Calu3 (cell line): ENCODE results near the gene HAUS7. TPM values are rescaled to one million over a fixed set of nuclear protein-coding genes. Genes with fewer than 3 reads are reported as not detected.

Experiments used
- BruUV-seq: library from RNA; stranded (reverse); fragments of 400-500 nt; replicated peaks from 2 replicates; lab custom pipeline; 2021; lab: Mats Ljungman, UMichigan
- CTCF ChIA-PET: fragments of 300-600 bp; sonication (Branson Sonifier 250); formaldehyde crosslinking; loops from one replicate; lab custom pipeline; 2022; ENCODE audit warnings: antibody characterized with exemption; lab: Charles Lee
- DNase-seq: peaks from one replicate; pipeline ENCODE4 v3.0.0; 2022
- H3K27ac Mint-ChIP-seq: one replicate; pipeline ENCODE4 v1.8.0; 2022; ENCODE audit warnings: mixed read lengths; ENCODE audit not compliant: unreplicated experiment
- H3K27me3 Mint-ChIP-seq: one replicate; pipeline ENCODE4 v1.8.0; 2022; ENCODE audit warnings: mixed read lengths; ENCODE audit not compliant: unreplicated experiment
- H3K36me3 Mint-ChIP-seq: one replicate; pipeline ENCODE4 v1.8.0; 2022; ENCODE audit warnings: mild to moderate bottlenecking, moderate library complexity, mixed read lengths; ENCODE audit not compliant: insufficient read depth, unreplicated experiment
- H3K4me1 Mint-ChIP-seq: one replicate; pipeline ENCODE4 v1.8.0; 2022; ENCODE audit warnings: mild to moderate bottlenecking, low read depth, mixed read lengths; ENCODE audit not compliant: unreplicated experiment
- H3K4me3 Mint-ChIP-seq: one replicate; pipeline ENCODE4 v1.8.0; 2022; ENCODE audit warnings: mild to moderate bottlenecking, low read depth, moderate library complexity, mixed read lengths; ENCODE audit not compliant: unreplicated experiment
- H3K9me3 Mint-ChIP-seq: one replicate; pipeline ENCODE4 v1.8.0; 2022; ENCODE audit warnings: low read depth, mixed read lengths; ENCODE audit not compliant: unreplicated experiment
- CTCF ChIP-seq: fragments of 200-600 bp; IDR thresholded peaks from one replicate; pipeline ENCODE4 v1.8.0; 2022; ENCODE audit warnings: antibody characterized with exemption; ENCODE audit not compliant: unreplicated experiment
- intact Hi-C: fragments of 100-400 bp; cut with micrococcal nuclease; formaldehyde crosslinking; loops from one replicate; pipeline ENCODE4 v1.10.0; 2022; ENCODE audit not compliant: unreplicated experiment
- total RNA-seq: library from RNA; stranded (reverse); gene quantifications from 2 replicates; pipeline ENCODE4 v1.2.3, GENCODE V29; 2022

Gene HAUS7
- total RNA-seq, 1 experiment from 2014 or later, result 38.6 TPM

DNA sequence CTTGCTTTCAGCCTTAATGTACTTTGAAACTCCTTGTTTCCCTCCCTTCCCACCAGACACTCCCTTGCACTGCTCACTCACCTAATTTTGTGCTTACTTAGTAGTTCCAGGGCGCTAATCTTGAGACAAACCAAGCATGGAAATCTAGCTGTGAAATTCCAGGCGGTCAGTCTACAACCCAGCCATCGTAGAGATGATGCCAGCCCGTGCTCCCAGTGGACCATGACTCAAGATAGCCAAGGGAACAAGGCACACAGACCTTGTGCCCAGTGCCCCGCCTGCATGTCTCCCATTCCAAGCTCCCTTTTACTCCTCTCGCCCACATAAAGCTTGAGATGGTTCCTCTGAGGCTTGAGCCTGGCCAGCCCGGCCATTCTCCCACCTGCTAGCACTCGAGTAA lies 35.6 kb downstream of the HAUS7 start:
- CTCF ChIA-PET, result interaction anchor here (1.1 kb wide), 1 partner anchor 373 kb away, joined by 3 read pairs; no protein-coding TSS in a partner anchor
- peaks cover 86% of the 10 kb centered on the region for H3K27me3 Mint-ChIP-seq
- H3K36me3 Mint-ChIP-seq, result no peaks in the 10 kb centered on the region
- intact Hi-C loops, result no loop called here
- H3K4me1 Mint-ChIP-seq, result no peaks in the 10 kb centered on the region
- H3K4me3 Mint-ChIP-seq, result no peak overlapping the region
- DNase-seq, result no peak
- no peak for TF ChIP-seq CTCF
- peaks cover 3% of the 10 kb centered on the region for H3K9me3 Mint-ChIP-seq
- no peak overlapping the region for H3K27ac Mint-ChIP-seq
- BruUV-seq, result no TSS peak

DNA sequence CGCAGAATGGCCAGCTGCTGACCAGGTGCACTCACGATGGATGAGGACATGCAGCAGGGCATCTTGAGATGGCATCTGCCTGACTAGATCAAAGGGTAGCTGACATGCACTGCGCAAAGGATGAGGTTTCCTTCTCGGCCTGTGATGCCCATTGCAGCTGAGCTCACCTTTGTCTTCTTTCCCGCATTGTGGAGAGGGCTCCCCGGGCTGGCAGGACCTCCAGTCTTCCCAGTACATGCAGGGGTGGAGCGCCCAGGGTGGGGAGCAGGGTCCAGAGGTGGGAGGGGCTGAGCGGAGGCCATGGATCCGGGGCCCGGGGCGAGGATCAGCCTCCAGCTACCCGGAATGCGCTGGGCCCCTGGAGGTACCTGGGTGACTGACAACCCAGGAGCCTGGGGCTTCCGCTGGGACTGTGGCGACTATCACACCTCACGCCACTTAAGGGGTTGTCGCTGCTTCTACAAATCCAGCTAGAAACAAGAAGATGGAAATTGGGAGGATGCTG lies 36.5 kb downstream of the HAUS7 start:
- CTCF ChIA-PET, result no interaction called here
- intact Hi-C loops, result no loop called here
- DNase-seq, result no peak
- H3K27ac Mint-ChIP-seq, result no peak overlapping the region
- TF ChIP-seq CTCF, result no peak
- H3K27me3 Mint-ChIP-seq, result peaks cover 85% of the 10 kb centered on the region
- H3K9me3 Mint-ChIP-seq, result peaks cover 3% of the 10 kb centered on the region
- H3K36me3 Mint-ChIP-seq, result no peaks in the 10 kb centered on the region
- no peak overlapping the region for H3K4me3 Mint-ChIP-seq
- H3K4me1 Mint-ChIP-seq, result no peaks in the 10 kb centered on the region
- no TSS peak for BruUV-seq

GRCh38 chrX:153433161-153433680 lies 37.2 kb downstream of the HAUS7 start:
- Mint-ChIP-seq H3K4me3 (no peak overlapping the region), H3K27me3 (peaks cover 85% of the 10 kb centered on the region), H3K27ac (no peak overlapping the region), H3K9me3 (peaks cover 3% of the 10 kb centered on the region), H3K4me1 (no peaks in the 10 kb centered on the region), H3K36me3 (no peaks in the 10 kb centered on the region)
- intact Hi-C loops, result no loop called here
- no peak for DNase-seq
- CTCF ChIA-PET, result no interaction called here
- BruUV-seq, result no TSS peak
- no peak for TF ChIP-seq CTCF

DNA sequence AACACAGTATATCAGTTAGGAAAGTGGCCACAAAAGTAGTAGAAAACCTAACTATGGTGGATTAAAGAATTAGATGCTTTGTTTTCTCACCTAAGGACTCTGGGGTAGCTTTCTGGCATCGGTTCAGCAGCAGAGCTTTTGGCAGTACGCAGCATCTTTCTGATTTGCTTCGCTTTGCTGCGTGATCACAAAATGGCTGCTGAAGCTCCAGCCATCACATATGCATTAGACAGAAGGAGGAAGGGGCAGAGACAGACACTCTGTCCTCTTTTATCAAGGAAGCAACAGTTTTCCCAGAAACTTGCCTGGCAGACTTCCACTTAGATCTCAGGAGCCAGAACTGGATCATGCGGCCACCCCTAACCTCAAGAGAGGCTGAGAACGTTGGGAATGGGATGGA lies 39.6 kb downstream of the HAUS7 start:
- intact Hi-C loops, result no loop called here
- no TSS peak for BruUV-seq
- H3K9me3 Mint-ChIP-seq, result peaks cover 5% of the 10 kb centered on the region
- H3K36me3 Mint-ChIP-seq, result no peaks in the 10 kb centered on the region
- no peak overlapping the region for H3K4me3 Mint-ChIP-seq
- CTCF ChIA-PET, result no interaction called here
- H3K4me1 Mint-ChIP-seq, result no peaks in the 10 kb centered on the region
- no peak for TF ChIP-seq CTCF
- DNase-seq, result no peak
- peaks cover 88% of the 10 kb centered on the region for H3K27me3 Mint-ChIP-seq
- H3K27ac Mint-ChIP-seq, result no peak overlapping the region
